ENCODE measurements around the gene CCDC146. TPM values are rescaled to one million over a fixed set of nuclear protein-coding genes. Genes with fewer than 3 reads are reported as not detected.

Gene CCDC146
- total RNA-seq, 4 donors from 2014 or later = 7.9 to 37.4 (median 26.5) TPM

DNA sequence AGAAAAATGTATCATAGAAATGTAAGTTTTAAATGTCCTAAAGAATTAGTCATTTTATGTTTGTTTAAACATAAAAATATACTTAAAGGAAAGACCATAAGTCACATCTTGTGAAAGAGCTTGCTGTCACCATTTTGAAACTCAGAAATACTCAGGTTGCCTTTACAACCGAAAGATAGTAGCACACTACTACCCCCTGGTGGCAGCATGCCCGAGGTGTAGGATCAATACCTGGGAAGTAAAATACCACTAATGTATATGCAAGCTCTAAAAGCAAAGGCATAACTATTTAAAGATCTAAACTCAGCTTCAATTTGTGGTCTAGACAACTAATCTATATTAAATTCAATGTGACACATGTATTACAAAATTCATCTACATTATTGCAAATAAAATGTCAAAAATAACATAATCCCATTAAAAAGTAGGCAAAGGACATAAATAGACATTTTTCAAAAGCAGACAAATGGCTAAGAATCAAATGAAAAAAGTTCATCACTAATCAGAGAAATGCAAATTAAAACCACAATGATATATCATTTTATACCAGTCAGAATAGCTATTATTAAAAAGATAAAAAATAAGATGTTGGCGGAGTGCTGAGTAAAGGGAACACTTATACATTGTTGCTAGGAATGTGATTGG lies 124.9 kb downstream of the CCDC146 start:
- intact Hi-C loops (cut with DNase I; ENCODE audit: low total_unique reads) = no loop called here
- no peaks in the 10 kb centered on the region for H3K9me3 ChIP-seq
- WGBS, 2 donors (ENCODE audit: low coverage in 1 of 2) = 35% methylated on average over 3 of the region's 3 CpGs
- H3K27me3 ChIP-seq = no peaks in the 10 kb centered on the region
- DNase-seq = peak; percentile 90
- TF ChIP-seq, protein P1, sequence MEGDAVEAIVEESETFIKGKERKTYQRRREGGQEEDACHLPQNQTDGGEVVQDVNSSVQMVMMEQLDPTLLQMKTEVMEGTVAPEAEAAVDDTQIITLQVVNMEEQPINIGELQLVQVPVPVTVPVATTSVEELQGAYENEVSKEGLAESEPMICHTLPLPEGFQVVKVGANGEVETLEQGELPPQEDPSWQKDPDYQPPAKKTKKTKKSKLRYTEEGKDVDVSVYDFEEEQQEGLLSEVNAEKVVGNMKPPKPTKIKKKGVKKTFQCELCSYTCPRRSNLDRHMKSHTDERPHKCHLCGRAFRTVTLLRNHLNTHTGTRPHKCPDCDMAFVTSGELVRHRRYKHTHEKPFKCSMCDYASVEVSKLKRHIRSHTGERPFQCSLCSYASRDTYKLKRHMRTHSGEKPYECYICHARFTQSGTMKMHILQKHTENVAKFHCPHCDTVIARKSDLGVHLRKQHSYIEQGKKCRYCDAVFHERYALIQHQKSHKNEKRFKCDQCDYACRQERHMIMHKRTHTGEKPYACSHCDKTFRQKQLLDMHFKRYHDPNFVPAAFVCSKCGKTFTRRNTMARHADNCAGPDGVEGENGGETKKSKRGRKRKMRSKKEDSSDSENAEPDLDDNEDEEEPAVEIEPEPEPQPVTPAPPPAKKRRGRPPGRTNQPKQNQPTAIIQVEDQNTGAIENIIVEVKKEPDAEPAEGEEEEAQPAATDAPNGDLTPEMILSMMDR (IDR thresholded peaks at IDR 0.05) = peak; percentile 72 to 91 (median 84)
- TF ChIP-seq POLR2A (IDR thresholded peaks at IDR 0.05) (no peak), EP300 (IDR thresholded peaks at IDR 0.05; ENCODE audit: low read depth) (no peak), POLR2AphosphoS5 (IDR thresholded peaks at IDR 0.05) (no peak)
- H3K4me3 ChIP-seq = no peak overlapping the region
- no peaks in the 10 kb centered on the region for H3K36me3 ChIP-seq
- H3K27ac ChIP-seq = no peak overlapping the region
- H3K4me1 ChIP-seq = peaks cover 0 to 15% (median 2%) of the 10 kb centered on the region in 4 donors
- in situ Hi-C loops (cut with MboI; ENCODE audit: low pct_ligation_motif_present in 1 of 4, low pct_unique_long_range_greater_than_20kb in 1 of 4, low sequenced_read_pairs in 3 of 4) = loop anchor here in 1 of 4 donors (25.0 kb wide), 1 partner anchor 110 kb away; no protein-coding TSS in a partner anchor

GRCh38 chr7:77248154-77248553 lies 125.7 kb downstream of the CCDC146 start:
- no peak for TF ChIP-seq EP300 (IDR thresholded peaks at IDR 0.05; ENCODE audit: low read depth)
- TF ChIP-seq, protein P1 (IDR thresholded peaks at IDR 0.05) = no peak
- no peak for TF ChIP-seq POLR2A (IDR thresholded peaks at IDR 0.05)
- TF ChIP-seq POLR2AphosphoS5 (IDR thresholded peaks at IDR 0.05) = no peak
- in situ Hi-C loops (cut with MboI; ENCODE audit: low pct_ligation_motif_present in 1 of 4, low pct_unique_long_range_greater_than_20kb in 1 of 4, low sequenced_read_pairs in 3 of 4) (loop anchor here in 1 of 4 donors (25.0 kb wide), 1 partner anchor 111 kb away; no protein-coding TSS in a partner anchor), intact Hi-C loops (cut with DNase I; ENCODE audit: low total_unique reads) (no loop called here)
- no peak for DNase-seq
- WGBS, 2 donors (ENCODE audit: low coverage in 1 of 2) = 77 to 88% methylated on average over 3 of the region's 3 CpGs
- Histone ChIP-seq H3K9me3 (no peaks in the 10 kb centered on the region), H3K27ac (no peak overlapping the region), H3K4me3 (no peak overlapping the region), H3K36me3 (no peaks in the 10 kb centered on the region), H3K4me1 (peaks cover 0 to 15% (median 2%) of the 10 kb centered on the region in 4 donors), H3K27me3 (no peaks in the 10 kb centered on the region)

DNA sequence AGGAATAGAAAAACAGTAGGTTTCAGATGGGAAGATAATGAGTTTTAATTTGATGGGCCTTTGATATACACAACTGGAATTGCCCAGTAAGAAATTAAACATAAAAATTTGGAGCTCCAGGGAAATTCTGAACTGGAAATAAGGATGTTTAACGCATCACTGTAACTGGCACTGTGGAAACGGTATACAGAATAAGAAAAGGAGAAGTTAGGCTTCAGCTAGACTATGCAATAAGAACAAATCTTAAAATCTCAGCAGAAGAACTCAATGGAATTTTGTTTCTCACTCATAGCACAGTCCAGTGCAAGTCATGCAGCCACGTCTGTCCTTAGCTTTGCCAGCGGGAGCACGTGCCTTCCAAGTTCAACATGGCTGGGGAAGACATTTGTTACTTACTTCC lies 130.1 kb downstream of the CCDC146 start:
- Histone ChIP-seq H3K36me3 (no peaks in the 10 kb centered on the region), H3K27me3 (no peaks in the 10 kb centered on the region), H3K27ac (no peak overlapping the region), H3K4me1 (no peaks in the 10 kb centered on the region), H3K9me3 (no peaks in the 10 kb centered on the region), H3K4me3 (no peak overlapping the region)
- 92 to 95% methylated on average over 3 to 5 of the region's 5 CpGs for WGBS, 2 donors (ENCODE audit: low coverage in 1 of 2)
- DNase-seq = no peak
- TF ChIP-seq, protein P1 (IDR thresholded peaks at IDR 0.05) = no peak
- TF ChIP-seq POLR2AphosphoS5 (IDR thresholded peaks at IDR 0.05) (no peak), POLR2A (IDR thresholded peaks at IDR 0.05) (no peak), EP300 (IDR thresholded peaks at IDR 0.05; ENCODE audit: low read depth) (no peak)
- in situ Hi-C loops (cut with MboI; ENCODE audit: low pct_ligation_motif_present in 1 of 4, low pct_unique_long_range_greater_than_20kb in 1 of 4, low sequenced_read_pairs in 3 of 4) (loop anchor here in 1 of 4 donors (10.0 kb wide), 1 partner anchor 128 kb away; the partner anchor contains the start of gene CCDC146), intact Hi-C loops (cut with DNase I; ENCODE audit: low total_unique reads) (no loop called here)

- no peak for TF ChIP-seq POLR2A (IDR thresholded peaks at IDR 0.05)
- TF ChIP-seq, protein P1 (IDR thresholded peaks at IDR 0.05) = no peak
- TF ChIP-seq EP300 (IDR thresholded peaks at IDR 0.05; ENCODE audit: low read depth) = no peak
Measured at GRCh38 chr7:77253151-77253550, 130.7 kb downstream of the CCDC146 start.

More at GRCh38 chr7:77253151-77253550, 130.7 kb downstream of the CCDC146 start:
- Histone ChIP-seq H3K9me3 (no peaks in the 10 kb centered on the region), H3K27me3 (no peaks in the 10 kb centered on the region), H3K36me3 (no peaks in the 10 kb centered on the region), H3K4me3 (no peak overlapping the region), H3K4me1 (no peaks in the 10 kb centered on the region), H3K27ac (no peak overlapping the region)
- in situ Hi-C loops (cut with MboI; ENCODE audit: low pct_ligation_motif_present in 1 of 4, low pct_unique_long_range_greater_than_20kb in 1 of 4, low sequenced_read_pairs in 3 of 4) = loop anchor here in 1 of 4 donors (10.0 kb wide), 1 partner anchor 128 kb away; the partner anchor contains the start of gene CCDC146
- intact Hi-C loops (cut with DNase I; ENCODE audit: low total_unique reads) = no loop called here
- no peak for DNase-seq
- 81 to 84% methylated on average over 3 of the region's 3 CpGs for WGBS, 2 donors (ENCODE audit: low coverage in 1 of 2)
